Measurements from ENCODE around the gene TNNT2.

DNA sequence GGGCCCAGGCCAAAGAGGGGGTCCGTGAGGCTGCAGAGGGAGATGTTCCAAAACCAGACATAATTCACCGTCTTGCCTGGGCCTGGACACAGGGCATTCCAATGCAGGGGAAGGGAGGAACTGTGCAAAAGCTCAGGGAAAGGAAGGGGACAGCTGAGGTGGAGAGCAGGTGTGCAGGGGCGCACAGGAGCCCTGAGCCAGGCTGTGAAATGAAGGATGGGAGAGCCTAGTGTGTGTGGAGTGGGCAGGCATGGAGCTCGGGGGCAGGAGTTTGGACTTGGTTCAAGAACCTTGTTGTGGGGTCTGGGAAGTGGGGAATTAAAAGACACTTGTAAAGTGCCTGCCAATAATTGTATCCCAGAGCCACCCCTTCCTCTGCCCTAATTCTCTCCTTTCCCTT, 41.8 kb upstream of the TNNT2 start:
- no peak for TF ChIP-seq GATA2 (IDR thresholded peaks at IDR 0.05; ENCODE audit: low read depth, low read length)
- TF ChIP-seq GATA3 (IDR thresholded peaks at IDR 0.05; ENCODE audit: low read depth, low read length), result no peak
